NOMO-1 treated with dmso at 0.1 percent for 144 hours (cell line): ENCODE measurements around the gene ELF3.
"Not testable (repeated sequence)": the region's sequence is repeated elsewhere in the genome, so short reads cannot be mapped to it uniquely, and the experiment has no call there.

Experiments
- DNase-seq: peaks from one replicate; lab custom pipeline; 2025; ENCODE audit not compliant: unreplicated experiment; lab: John Stamatoyannopoulos, UW

The ELF3 gene

GRCh38 chr1:202010180-202011015 is at the start of gene ELF3:
TSS of gene ELF3 (plus strand) at chr1:202010587. CDS start at chr1:202011137, 550 bp downstream.
- DNase-seq: no peak

GRCh38 chr1:201962382-201962781 is 48.0 kb upstream of the ELF3 start:
- DNase-seq: not testable (repeated sequence)

GRCh38 chr1:201964261-201964660 is 46.1 kb upstream of the ELF3 start:
- DNase-seq: no peak

- no peak for DNase-seq
Observed at GRCh38 chr1:201966171-201966570, 44.2 kb upstream of the ELF3 start.

- no peak for DNase-seq
Observed at GRCh38 chr1:201968202-201968925, 42.0 kb upstream of the ELF3 start.

GRCh38 chr1:201970334-201971159 is 39.8 kb upstream of the ELF3 start:
- no peak for DNase-seq

- peak; percentile 43 for DNase-seq
Observed at GRCh38 chr1:201982082-201982622, 28.2 kb upstream of the ELF3 start.

GRCh38 chr1:201982623-201983379 is 27.6 kb upstream of the ELF3 start, which contains the start of gene RNPEP:
TSS of gene RNPEP (plus strand) at chr1:201982648. CDS start at chr1:201982667, 19 bp downstream.
- DNase-seq: peak; percentile 84

GRCh38 chr1:201983380-201983805 is 27.0 kb upstream of the ELF3 start:
- no peak for DNase-seq

GRCh38 chr1:201984446-201984845 is 25.9 kb upstream of the ELF3 start:
- no peak for DNase-seq

GRCh38 chr1:201985355-201985754 is 25.0 kb upstream of the ELF3 start:
- DNase-seq: no peak

- no peak for DNase-seq
Observed at GRCh38 chr1:201988601-201989000, 21.8 kb upstream of the ELF3 start.

- DNase-seq: no peak
Observed at GRCh38 chr1:201989354-201990128, 20.8 kb upstream of the ELF3 start.

GRCh38 chr1:201990427-201990826 is 20.0 kb upstream of the ELF3 start:
- no peak for DNase-seq

- peak; percentile 20 for DNase-seq
Observed at GRCh38 chr1:201999625-202000238, 10.7 kb upstream of the ELF3 start.

- no peak for DNase-seq
Observed at GRCh38 chr1:202002507-202002906, 7.9 kb upstream of the ELF3 start.

- no peak for DNase-seq
Observed at GRCh38 chr1:202004711-202005110, 5.7 kb upstream of the ELF3 start.

GRCh38 chr1:202005958-202006357 is 4.4 kb upstream of the ELF3 start:
- no peak for DNase-seq

- DNase-seq: no peak
Observed at GRCh38 chr1:202007304-202007703, 3.1 kb upstream of the ELF3 start.
